B cell (primary cell): ENCODE measurements around the gene PLCG2.

Experiments used
- CTCF ChIP-seq: fragments of 200-600 bp; IDR thresholded peaks from one replicate; pipeline ENCODE4 v1.8.0; 2022; ENCODE audit warnings: antibody characterized with exemption, mild to moderate bottlenecking
- EZH2 ChIP-seq: IDR thresholded peaks from 2 replicates; pipeline ENCODE4 v1.6.1; 2012; ENCODE audit warnings: borderline replicate concordance, low read depth, mild to moderate bottlenecking, moderate library complexity, low read length; ENCODE audit not compliant: insufficient read depth, poor library complexity, severe bottlenecking

GRCh38 chr16:81994485-81994884 lies 215.4 kb downstream of the PLCG2 start:
- TF ChIP-seq CTCF (no peak), EZH2 (no peak)
